Measurements from ENCODE around the gene BEAN1.

- no peak for TF ChIP-seq CTCF (IDR thresholded peaks at IDR 0.05)
- TF ChIP-seq EP300 (IDR thresholded peaks at IDR 0.05; ENCODE audit: low read depth): no peak
- TF ChIP-seq POLR2A (IDR thresholded peaks at IDR 0.05): no peak
These were observed 40.5 kb downstream of the BEAN1 start for GRCh38 chr16:66467611-66468010.

Measured in transverse colon (tissue), 3 donors.